ENCODE results near the gene EXT2.

DNA sequence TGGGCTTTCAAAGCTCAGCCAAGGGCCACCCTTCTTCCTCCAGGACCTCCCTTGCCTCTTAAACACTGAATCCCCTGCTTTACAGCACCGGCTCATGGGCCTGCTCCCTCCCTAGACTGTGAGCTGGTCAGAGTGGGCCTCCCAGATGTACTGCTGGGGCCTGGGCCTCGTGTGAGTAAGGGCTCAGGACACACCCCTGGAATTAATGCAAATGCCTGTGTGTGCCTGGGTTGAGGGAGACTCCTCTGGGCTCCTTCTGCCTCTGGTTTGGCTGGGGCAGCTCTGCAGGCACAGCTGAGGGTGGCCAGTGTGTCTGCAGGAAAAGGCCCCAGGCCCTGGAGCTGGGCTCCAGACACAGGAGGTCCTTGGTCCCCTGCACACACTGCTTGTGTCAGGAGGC is 190.3 kb downstream of the EXT2 start:
- TF ChIP-seq EZH2phosphoT487 (IDR thresholded peaks at IDR 0.05; ENCODE audit: low read length) (no peak), EZH2 (optimal IDR thresholded peaks at IDR 0.05; ENCODE audit: low read depth, low read length) (no peak)
- TF ChIP-seq, protein P1, sequence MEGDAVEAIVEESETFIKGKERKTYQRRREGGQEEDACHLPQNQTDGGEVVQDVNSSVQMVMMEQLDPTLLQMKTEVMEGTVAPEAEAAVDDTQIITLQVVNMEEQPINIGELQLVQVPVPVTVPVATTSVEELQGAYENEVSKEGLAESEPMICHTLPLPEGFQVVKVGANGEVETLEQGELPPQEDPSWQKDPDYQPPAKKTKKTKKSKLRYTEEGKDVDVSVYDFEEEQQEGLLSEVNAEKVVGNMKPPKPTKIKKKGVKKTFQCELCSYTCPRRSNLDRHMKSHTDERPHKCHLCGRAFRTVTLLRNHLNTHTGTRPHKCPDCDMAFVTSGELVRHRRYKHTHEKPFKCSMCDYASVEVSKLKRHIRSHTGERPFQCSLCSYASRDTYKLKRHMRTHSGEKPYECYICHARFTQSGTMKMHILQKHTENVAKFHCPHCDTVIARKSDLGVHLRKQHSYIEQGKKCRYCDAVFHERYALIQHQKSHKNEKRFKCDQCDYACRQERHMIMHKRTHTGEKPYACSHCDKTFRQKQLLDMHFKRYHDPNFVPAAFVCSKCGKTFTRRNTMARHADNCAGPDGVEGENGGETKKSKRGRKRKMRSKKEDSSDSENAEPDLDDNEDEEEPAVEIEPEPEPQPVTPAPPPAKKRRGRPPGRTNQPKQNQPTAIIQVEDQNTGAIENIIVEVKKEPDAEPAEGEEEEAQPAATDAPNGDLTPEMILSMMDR (IDR thresholded peaks at IDR 0.05; ENCODE audit: low read length) = no peak

Data from MM.1S (cell line).